Smooth muscle cell (in vitro differentiated cells): ENCODE results near the gene ZNF597. TPM values are rescaled to one million over a fixed set of nuclear protein-coding genes. Genes with fewer than 3 reads are reported as not detected.

ENCODE experiments used
- DNase-seq: peaks from one replicate; lab custom pipeline; 2025; ENCODE audit not compliant: unreplicated experiment; lab: John Stamatoyannopoulos, UW
- H2AFZ ChIP-seq: fragments of 200-600 bp; sonication (generic); 2 replicates; pipeline ENCODE4 v1.6.0; 2016; ENCODE audit warnings: antibody characterized with exemption, low read depth, mild to moderate bottlenecking
- H3F3A ChIP-seq: fragments of 200-600 bp; sonication (generic); 2 replicates; pipeline ENCODE4 v1.6.0; 2017; ENCODE audit warnings: antibody characterized with exemption, low read depth
- H3K27ac ChIP-seq: fragments of 200-600 bp; sonication (generic); 2 replicates; pipeline ENCODE4 v1.5.1; 2016; ENCODE audit warnings: low read depth, mild to moderate bottlenecking
- H3K27me3 ChIP-seq: fragments of 200-600 bp; sonication (generic); 2 replicates; pipeline ENCODE4 v1.6.1; 2016; ENCODE audit warnings: low read depth, mild to moderate bottlenecking
- H3K36me3 ChIP-seq: fragments of 200-600 bp; sonication (generic); 2 replicates; pipeline ENCODE4 v1.5.1; 2016; ENCODE audit warnings: low read depth
- H3K4me1 ChIP-seq: fragments of 200-600 bp; sonication (generic); 2 replicates; pipeline ENCODE4 v1.5.1; 2016; ENCODE audit warnings: low read depth
- H3K4me2 ChIP-seq: fragments of 200-600 bp; sonication (generic); 2 replicates; pipeline ENCODE4 v1.6.0; 2016; ENCODE audit warnings: mild to moderate bottlenecking
- H3K4me3 ChIP-seq: fragments of 200-600 bp; sonication (generic); 2 replicates; pipeline ENCODE4 v1.5.1; 2016; ENCODE audit warnings: mild to moderate bottlenecking
- H3K79me2 ChIP-seq: fragments of 200-600 bp; sonication (generic); 2 replicates; pipeline ENCODE4 v1.6.0; 2016; ENCODE audit warnings: low read depth, mild to moderate bottlenecking
- H3K9ac ChIP-seq: fragments of 200-600 bp; sonication (generic); 2 replicates; pipeline ENCODE4 v1.6.0; 2016; ENCODE audit warnings: low read depth
- H3K9me3 ChIP-seq: fragments of 200-600 bp; sonication (generic); replicated peaks from 2 replicates; pipeline ENCODE4 v1.5.1; 2016; ENCODE audit warnings: low read depth
- H4K20me1 ChIP-seq: fragments of 200-600 bp; sonication (generic); 2 replicates; pipeline ENCODE4 v1.6.0; 2016; ENCODE audit warnings: low read depth
- WGBS: methylation state at CpG from one replicate; pipeline ENCODE4 v1.1.7; 2016; ENCODE audit warnings: low lambda C conversion rate; 5-methylcytosine and 5-hydroxymethylcytosine counted together
- polyA plus RNA-seq: library from polyadenylated mRNA; unstranded; fragments of >200 nt; fragmentation: Nextera tagmentation; extraction: Ambion mirVana; gene quantifications from 2 replicates; pipeline ENCODE4 v1.2.1, GENCODE V29; 2016
- total RNA-seq: library from RNA; depleted of rRNA; stranded (reverse); fragments of >200 nt; gene quantifications from 2 replicates; pipeline ENCODE4 v1.2.3, GENCODE V29; 2014
- TF ChIP-seq, protein P1 (sequence below): fragments of 200-600 bp; sonication (generic); IDR thresholded peaks from 2 replicates; pipeline ENCODE4 v1.5.1; 2017; ENCODE audit warnings: borderline replicate concordance, mild to moderate bottlenecking, antibody characterized with exemption; ENCODE audit not compliant: insufficient read depth, poor library complexity, severe bottlenecking

ZNF597 gene
- total and polyA plus RNA-seq, 2 experiments from 2014 or later = 6.7 to 12.5 TPM

DNA sequence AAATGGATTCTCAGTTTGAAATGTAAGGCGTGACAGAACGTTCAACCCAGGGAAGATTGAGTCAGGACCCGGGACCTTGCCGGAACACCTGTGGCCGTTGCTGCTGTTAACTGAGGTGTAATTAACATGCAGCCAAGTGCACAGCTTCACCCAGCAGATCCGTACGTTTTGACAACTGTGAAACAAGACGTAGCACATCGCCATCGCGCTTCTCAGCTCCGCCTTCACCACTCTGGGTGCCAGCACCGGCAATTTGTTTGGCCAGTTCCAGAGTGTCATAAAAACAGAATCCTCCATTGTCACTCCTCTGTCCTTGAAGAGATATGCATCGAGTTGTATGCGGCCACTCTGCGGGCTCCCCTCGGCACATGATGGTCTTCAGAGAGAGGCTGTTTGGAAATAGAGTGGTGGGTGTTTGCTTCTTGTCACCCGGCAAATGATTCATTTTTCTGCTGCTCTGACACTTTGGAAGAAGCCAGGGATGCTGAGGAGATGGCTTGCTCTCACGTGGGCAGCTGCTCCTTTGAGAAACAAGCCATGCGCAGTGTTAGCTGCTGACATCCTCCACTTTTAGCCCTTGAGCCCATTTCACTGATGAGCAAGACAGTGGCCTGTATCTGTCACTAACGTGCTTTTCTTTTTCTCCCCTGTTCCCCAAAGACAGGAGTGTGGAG is 22.7 kb upstream of the ZNF597 start:
- Histone ChIP-seq H3K79me2 (peaks cover 99% of the 10 kb centered on the region), H3K27me3 (no peaks in the 10 kb centered on the region), H3K4me3 (no peak overlapping the region), H3K9ac (no peak overlapping the region), H3F3A (no peaks in the 10 kb centered on the region), H2AFZ (no peak overlapping the region), H4K20me1 (peaks cover 100% of the 10 kb centered on the region), H3K4me2 (no peak overlapping the region), H3K27ac (no peak overlapping the region), H3K4me1 (peaks cover 5% of the 10 kb centered on the region), H3K9me3 (no peaks in the 10 kb centered on the region), H3K36me3 (no peaks in the 10 kb centered on the region)
- WGBS = 95% methylated on average over 21 of the region's 21 CpGs
- TF ChIP-seq, protein P1, sequence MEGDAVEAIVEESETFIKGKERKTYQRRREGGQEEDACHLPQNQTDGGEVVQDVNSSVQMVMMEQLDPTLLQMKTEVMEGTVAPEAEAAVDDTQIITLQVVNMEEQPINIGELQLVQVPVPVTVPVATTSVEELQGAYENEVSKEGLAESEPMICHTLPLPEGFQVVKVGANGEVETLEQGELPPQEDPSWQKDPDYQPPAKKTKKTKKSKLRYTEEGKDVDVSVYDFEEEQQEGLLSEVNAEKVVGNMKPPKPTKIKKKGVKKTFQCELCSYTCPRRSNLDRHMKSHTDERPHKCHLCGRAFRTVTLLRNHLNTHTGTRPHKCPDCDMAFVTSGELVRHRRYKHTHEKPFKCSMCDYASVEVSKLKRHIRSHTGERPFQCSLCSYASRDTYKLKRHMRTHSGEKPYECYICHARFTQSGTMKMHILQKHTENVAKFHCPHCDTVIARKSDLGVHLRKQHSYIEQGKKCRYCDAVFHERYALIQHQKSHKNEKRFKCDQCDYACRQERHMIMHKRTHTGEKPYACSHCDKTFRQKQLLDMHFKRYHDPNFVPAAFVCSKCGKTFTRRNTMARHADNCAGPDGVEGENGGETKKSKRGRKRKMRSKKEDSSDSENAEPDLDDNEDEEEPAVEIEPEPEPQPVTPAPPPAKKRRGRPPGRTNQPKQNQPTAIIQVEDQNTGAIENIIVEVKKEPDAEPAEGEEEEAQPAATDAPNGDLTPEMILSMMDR = no peak
- no peak for DNase-seq

DNA sequence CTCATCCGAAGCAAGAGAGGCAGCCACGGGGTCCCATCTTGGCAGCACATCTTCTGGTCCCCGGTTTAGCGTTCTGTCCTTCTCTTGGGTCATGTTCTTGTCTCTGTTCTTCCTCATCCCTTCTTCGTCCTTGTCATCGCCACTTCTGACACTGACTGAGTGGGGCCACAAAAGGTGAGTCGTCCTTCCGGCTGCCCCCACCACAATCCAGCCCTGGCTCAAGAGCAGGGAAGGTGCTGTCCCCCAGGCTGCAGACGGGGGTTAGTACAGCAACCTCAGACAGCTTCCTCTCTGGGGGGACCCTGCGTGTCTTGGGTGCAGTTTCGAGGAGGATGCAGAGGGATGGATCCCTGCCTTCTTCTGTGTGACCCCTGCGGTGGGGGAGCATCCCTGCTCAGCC is 22.0 kb upstream of the ZNF597 start:
- H3K27me3 ChIP-seq = no peaks in the 10 kb centered on the region
- no peak overlapping the region for H3K27ac ChIP-seq
- no peaks in the 10 kb centered on the region for H3F3A ChIP-seq
- DNase-seq = no peak
- H3K4me3 ChIP-seq = no peak overlapping the region
- WGBS = 95% methylated on average over 12 of the region's 12 CpGs
- H2AFZ ChIP-seq = no peak overlapping the region
- no peaks in the 10 kb centered on the region for H3K36me3 ChIP-seq
- TF ChIP-seq, protein P1 = no peak
- H3K9ac ChIP-seq = no peak overlapping the region
- H4K20me1 ChIP-seq = peaks cover 100% of the 10 kb centered on the region
- peaks cover 99% of the 10 kb centered on the region for H3K79me2 ChIP-seq
- no peak overlapping the region for H3K4me2 ChIP-seq
- peaks cover 9% of the 10 kb centered on the region for H3K4me1 ChIP-seq
- H3K9me3 ChIP-seq = no peaks in the 10 kb centered on the region

DNA sequence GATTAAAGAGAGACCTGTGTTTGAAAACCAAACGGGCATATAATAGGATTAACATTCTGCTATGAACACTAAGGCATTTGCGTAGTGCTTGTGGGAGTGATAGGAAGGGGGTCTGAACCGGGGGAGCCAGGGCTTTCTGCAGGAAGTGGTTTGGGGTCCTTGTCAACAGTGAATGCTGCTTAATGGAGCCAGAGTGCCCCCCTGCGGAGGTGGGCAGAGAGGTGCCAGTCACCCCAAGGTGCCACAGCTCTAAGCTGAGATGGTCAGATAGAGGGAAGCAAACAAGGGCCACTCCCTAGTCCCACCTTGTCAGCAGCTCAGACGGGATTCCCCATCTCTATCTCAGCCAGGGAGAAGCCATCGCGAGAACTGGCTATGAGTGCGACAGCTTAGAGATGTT is 17.8 kb upstream of the ZNF597 start:
- Histone ChIP-seq H3K4me1 (peaks cover 32% of the 10 kb centered on the region), H3F3A (peaks cover 7% of the 10 kb centered on the region), H3K27ac (no peak overlapping the region), H3K4me3 (no peak overlapping the region), H3K27me3 (no peaks in the 10 kb centered on the region), H3K9ac (no peak overlapping the region), H3K9me3 (no peaks in the 10 kb centered on the region), H4K20me1 (peaks cover 76% of the 10 kb centered on the region), H3K79me2 (peaks cover 77% of the 10 kb centered on the region), H2AFZ (no peak overlapping the region), H3K4me2 (no peak overlapping the region), H3K36me3 (no peaks in the 10 kb centered on the region)
- DNase-seq = no peak
- 83% methylated on average over 8 of the region's 8 CpGs for WGBS
- TF ChIP-seq, protein P1 = no peak

GRCh38 chr16:3460585-3460984 is 17.3 kb upstream of the ZNF597 start:
- no peak overlapping the region for H3K4me3 ChIP-seq

More at GRCh38 chr16:3460585-3460984, 17.3 kb upstream of the ZNF597 start:
- Histone ChIP-seq H3K4me2 (no peak overlapping the region), H3K79me2 (peaks cover 71% of the 10 kb centered on the region), H2AFZ (no peak overlapping the region), H3K9ac (no peak overlapping the region), H3F3A (peaks cover 7% of the 10 kb centered on the region), H4K20me1 (peaks cover 70% of the 10 kb centered on the region), H3K4me1 (peaks cover 32% of the 10 kb centered on the region), H3K27ac (no peak overlapping the region), H3K27me3 (no peaks in the 10 kb centered on the region), H3K9me3 (no peaks in the 10 kb centered on the region), H3K36me3 (no peaks in the 10 kb centered on the region)
- TF ChIP-seq, protein P1 = no peak
- DNase-seq = no peak
- 94% methylated on average over 8 of the region's 8 CpGs for WGBS
